ENCODE measurements around the gene COX6B1.
"Not testable (repeated sequence)": the region's sequence is repeated elsewhere in the genome, so short reads cannot be mapped to it uniquely, and the experiment has no call there.

COX6B1 gene

DNA sequence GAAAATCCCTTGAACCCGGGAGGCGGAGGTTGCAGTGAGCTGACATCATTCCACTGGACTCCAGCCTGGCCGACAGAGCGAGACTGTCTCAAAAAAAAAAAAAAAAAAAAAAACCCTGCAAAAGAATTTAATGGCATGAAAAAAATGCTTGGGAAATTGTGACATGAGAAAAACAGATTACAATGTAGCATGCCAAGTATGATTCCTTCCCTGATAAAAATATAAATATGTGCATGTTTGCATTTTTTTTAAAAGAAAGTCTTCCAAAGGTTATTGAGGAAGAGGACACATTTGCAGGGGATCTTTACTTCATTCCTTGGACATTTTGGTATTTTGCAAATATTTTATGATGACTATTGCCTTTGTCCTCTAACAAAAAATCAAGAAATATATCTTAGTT, 41.7 kb downstream of the COX6B1 start:
- no peak overlapping the region for H3K27ac ChIP-seq
- ChIA-PET CTCF (no interaction called here), POLR2A (ENCODE audit: low non-redundant PET) (interaction anchor here (0.6 kb wide), 1 partner anchor 286 kb away, joined by 4 read pairs; no protein-coding TSS in a partner anchor)
- DNase-seq (ENCODE audit: low spot score) = no peak
- TF ChIP-seq CTCF (conservative IDR thresholded peaks at IDR 0.05; ENCODE audit: low read depth) = no peak

GRCh38 chr19:35691106-35691505, 43.0 kb downstream of the COX6B1 start:
- H3K27ac ChIP-seq; DNase-seq (ENCODE audit: low spot score); CTCF ChIA-PET; POLR2A ChIA-PET (ENCODE audit: low non-redundant PET): not testable (repeated sequence)

DNA sequence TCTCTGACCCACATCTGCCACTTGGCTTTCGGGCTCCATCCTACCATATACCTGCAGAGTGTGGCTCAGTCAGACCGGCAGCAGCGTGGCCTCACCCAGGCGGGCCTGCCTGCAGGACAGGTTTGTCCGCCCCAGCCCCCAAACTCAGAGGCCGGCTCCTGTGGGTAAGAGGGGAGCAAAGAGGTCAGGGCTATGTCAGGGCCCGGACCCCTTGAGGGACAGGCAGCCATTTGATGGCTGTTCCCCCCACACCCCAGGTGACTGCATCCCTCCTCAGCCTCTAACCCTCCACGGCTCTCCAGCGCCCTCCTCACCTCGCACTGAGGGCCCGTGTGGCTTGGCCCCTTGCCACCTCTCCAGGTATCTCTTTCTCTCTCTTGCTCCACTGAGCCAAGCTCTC, 43.9 kb downstream of the COX6B1 start:
- CTCF ChIA-PET = interaction anchor here (0.6 kb wide), 1 partner anchor 181 kb away, joined by 3 read pairs; no protein-coding TSS in a partner anchor
- DNase-seq (ENCODE audit: low spot score) = no peak
- TF ChIP-seq CTCF (conservative IDR thresholded peaks at IDR 0.05; ENCODE audit: low read depth) = no peak
- H3K27ac ChIP-seq = no peak overlapping the region
- POLR2A ChIA-PET (ENCODE audit: low non-redundant PET) = no interaction called here

GRCh38 chr19:35693422-35693821, 45.3 kb downstream of the COX6B1 start:
- POLR2A ChIA-PET (ENCODE audit: low non-redundant PET) = no interaction called here
- CTCF ChIA-PET = interaction anchor here (0.6 to 0.9 kb wide), 5 partner anchors 20 to 247 kb away, joined by 3 to 5 read pairs (median 3); no protein-coding TSS in a partner anchor
- TF ChIP-seq CTCF (conservative IDR thresholded peaks at IDR 0.05; ENCODE audit: low read depth) = no peak
- no peak overlapping the region for H3K27ac ChIP-seq
- no peak for DNase-seq (ENCODE audit: low spot score)

DNA sequence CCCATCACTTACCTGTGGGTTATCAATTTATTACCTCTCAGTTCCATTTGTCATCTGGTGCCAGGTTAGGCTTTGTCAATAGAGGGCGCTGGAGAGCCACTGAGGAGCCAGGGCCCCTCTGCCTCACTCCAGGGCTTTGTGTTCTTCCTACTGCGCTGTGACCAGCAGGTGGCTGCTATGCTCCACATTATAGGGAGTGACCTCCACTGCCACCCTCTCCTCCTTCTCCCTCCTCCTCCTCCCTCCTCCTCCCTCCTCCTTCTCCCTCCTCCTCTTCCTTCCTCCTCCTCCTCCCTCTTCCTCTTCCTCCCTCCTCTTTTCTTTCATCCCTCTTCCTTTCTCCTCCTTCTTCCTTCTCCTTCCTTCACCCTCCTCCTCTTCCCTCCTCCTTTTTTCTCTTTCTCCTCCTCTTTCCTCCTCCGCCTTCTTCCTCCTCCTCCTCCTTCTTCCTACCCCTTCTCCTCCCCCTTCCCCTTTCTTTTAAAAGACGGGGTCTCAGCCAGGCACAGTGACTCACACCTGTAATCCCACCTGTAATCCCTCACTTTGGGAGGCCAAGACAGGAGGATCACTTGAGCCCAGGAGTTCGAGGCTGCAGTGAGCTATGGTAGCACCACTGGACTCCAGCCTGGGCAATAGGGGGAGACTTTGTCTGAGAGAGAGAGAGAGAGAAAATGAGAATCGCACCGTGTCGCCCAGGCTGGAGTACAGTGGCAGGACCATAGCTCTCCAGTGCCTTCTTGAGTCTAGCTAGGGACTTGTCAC, 45.9 kb downstream of the COX6B1 start:
- TF ChIP-seq CTCF (conservative IDR thresholded peaks at IDR 0.05; ENCODE audit: low read depth) = peak; percentile 95
- CTCF ChIA-PET = interaction anchor here (0.6 to 1.2 kb wide), 4 partner anchors 9 to 72 kb away, joined by 3 to 8 read pairs (median 5); no protein-coding TSS in a partner anchor
- POLR2A ChIA-PET (ENCODE audit: low non-redundant PET) = no interaction called here

GRCh38 chr19:35695895-35696422, 47.8 kb downstream of the COX6B1 start:
- no peak overlapping the region for H3K27ac ChIP-seq
- DNase-seq (ENCODE audit: low spot score) = no peak
- ChIA-PET CTCF (interaction anchor here (0.7 kb wide), 1 partner anchor 155 kb away, joined by 3 read pairs; no protein-coding TSS in a partner anchor), POLR2A (ENCODE audit: low non-redundant PET) (no interaction called here)
- no peak for TF ChIP-seq CTCF (conservative IDR thresholded peaks at IDR 0.05; ENCODE audit: low read depth)

More for the DNA sequence above, 45.9 kb downstream of the COX6B1 start:
- DNase-seq (ENCODE audit: low spot score) = peak; percentile 86
- no peak overlapping the region for H3K27ac ChIP-seq

GRCh38 chr19:35696835-35697234, 48.7 kb downstream of the COX6B1 start:
- POLR2A ChIA-PET (ENCODE audit: low non-redundant PET) = no interaction called here
- CTCF ChIA-PET = interaction anchor here (0.6 to 0.7 kb wide), 3 partner anchors 154 to 522 kb away, joined by 3 to 4 read pairs (median 3); no protein-coding TSS in a partner anchor
- H3K27ac ChIP-seq = no peak overlapping the region
- no peak for DNase-seq (ENCODE audit: low spot score)
- TF ChIP-seq CTCF (conservative IDR thresholded peaks at IDR 0.05; ENCODE audit: low read depth) = no peak
